Measurements from ENCODE around the gene OR1A1.
"Not testable (repeated sequence)": the region's sequence is repeated elsewhere in the genome, so short reads cannot be mapped to it uniquely, and the experiment has no call there.

Gene OR1A1, protein sequence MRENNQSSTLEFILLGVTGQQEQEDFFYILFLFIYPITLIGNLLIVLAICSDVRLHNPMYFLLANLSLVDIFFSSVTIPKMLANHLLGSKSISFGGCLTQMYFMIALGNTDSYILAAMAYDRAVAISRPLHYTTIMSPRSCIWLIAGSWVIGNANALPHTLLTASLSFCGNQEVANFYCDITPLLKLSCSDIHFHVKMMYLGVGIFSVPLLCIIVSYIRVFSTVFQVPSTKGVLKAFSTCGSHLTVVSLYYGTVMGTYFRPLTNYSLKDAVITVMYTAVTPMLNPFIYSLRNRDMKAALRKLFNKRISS

DNA sequence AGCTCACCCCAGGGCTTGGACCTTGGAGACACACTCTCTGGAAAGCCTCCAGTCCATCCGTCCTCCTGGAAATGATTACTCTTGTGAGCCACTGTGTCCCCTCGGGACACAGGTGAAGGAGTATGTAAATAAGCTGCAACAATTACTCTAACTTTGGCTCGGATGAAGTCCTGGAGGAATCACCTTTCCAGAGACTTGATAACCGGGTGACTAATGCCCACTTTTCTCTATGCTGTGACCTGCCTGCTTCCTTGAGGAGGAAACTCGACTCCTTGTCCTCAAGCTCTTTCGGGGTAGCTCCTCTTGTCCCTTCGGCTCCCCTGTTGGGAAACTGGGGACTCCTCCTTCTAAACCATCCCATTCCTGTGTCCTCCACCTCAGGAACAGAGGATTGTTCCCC, at the start of gene OR1A1:
Gene OR1A1, plus strand, starts transcription at position 301 of the 400 bp plus-strand sequence. CDS start 7,954 bp downstream, outside the sequence.
- no peak for DNase-seq

GRCh38 chr17:3167574-3167973, 39.9 kb upstream of the OR1A1 start:
- no peak for DNase-seq

- DNase-seq = no peak
Observed at GRCh38 chr17:3189961-3190360, 17.5 kb upstream of the OR1A1 start.

DNA sequence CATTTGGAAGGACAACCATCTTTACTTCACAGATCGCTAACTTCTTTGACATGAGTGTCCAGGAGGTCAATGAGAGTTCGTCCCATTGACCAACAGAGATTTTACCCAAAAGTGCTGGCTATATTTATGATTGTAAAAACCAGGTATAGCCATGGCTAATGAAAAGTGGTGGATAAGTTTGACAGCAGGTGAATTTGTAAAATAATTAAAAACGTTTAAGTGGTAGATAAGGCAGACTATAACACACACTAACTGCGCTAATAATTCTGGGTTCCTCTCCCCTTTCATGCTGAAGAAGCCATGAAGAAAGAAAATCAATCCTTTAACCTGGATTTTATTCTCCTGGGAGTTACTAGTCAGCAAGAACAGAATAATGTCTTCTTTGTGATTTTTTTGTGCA, 10.2 kb upstream of the OR1A1 start, which contains the start of gene OR1A2:
Gene OR1A2, plus strand, starts transcription at position 301 of the 400 bp plus-strand sequence. Its CDS starts 0 bp downstream, at position 301.
- DNase-seq = no peak

GRCh38 chr17:3208484-3208883, 1.0 kb downstream of the OR1A1 start:
- no peak for DNase-seq

DNA sequence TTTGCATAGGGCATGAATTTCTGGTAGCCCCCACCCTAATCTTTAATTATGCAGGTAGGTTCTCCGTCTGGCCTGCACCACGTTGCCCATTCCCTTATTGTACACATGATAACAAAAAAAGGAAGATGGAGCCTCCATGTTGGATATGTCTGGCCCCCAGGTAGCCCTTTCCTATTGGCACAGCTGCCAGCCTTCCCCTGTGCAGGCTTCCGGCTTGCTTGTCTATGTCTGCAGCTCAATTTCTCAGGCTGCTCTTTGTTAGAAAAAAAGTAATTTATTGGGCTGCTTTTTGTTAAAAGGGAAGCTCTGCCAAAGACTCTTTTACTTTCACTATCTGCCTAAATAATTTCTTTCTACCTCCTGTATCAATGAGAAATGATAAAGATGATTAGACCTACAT, 5.5 kb downstream of the OR1A1 start:
- no peak for DNase-seq

- DNase-seq = no peak
Observed at GRCh38 chr17:3213587-3213986, 6.1 kb downstream of the OR1A1 start.

DNA sequence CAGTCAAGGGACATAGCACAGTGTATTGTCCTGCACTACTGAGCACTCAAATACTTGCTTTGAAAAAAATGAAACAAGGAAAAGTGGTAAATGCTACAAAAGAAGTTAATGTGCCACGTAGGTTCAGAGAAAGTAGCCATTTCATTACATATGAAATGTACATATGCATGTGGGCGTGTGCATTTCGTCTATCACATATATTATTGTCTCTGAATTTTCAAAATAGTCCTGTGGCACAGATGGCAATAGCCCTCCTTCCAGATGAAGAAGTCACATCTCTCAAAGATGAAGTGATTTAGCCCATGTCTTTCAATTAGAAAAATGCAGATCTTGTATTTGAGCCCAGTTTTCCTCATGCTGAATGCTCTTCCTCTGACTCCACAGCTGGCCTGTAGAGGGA, 12.5 kb downstream of the OR1A1 start:
- DNase-seq = not testable (repeated sequence)

DNA sequence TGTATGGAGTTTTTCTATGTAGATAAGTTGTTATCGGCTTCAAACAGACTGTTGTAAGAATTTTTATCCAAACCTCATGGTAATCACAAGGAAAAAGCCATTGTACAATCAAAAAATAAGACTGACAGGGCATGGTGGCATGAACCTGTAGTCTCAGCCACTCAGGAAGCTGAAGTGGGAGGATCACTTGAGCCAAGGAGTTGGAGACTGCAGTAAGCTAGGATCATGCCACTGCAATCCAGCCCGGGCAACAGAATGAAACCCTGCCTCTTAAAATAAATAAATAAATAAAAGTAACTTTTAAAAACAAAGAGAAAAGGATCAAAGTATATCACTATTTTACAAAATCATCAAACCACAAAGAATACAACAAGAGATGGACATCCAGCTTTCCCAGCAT, 14.4 kb downstream of the OR1A1 start:
- DNase-seq = no peak

DNA sequence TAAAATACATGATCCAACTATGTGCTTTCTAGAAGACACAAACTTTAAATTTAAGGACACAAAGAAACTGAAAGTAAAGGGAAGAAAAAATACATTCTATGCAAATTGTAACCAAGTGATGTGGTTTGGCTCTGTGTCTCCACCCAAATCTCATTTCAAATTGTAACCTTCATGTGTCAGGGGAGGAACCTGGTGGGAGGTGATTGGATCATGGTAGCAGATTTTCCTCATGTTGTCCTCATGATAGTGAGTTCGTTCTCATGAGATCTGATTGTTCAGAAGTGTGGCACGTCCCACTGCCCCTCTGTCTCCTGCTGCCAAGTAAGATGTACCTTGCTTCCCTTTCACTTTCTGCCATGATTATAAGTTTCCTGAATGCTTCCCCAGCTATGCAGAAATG, 15.0 kb downstream of the OR1A1 start:
- DNase-seq = no peak

DNA sequence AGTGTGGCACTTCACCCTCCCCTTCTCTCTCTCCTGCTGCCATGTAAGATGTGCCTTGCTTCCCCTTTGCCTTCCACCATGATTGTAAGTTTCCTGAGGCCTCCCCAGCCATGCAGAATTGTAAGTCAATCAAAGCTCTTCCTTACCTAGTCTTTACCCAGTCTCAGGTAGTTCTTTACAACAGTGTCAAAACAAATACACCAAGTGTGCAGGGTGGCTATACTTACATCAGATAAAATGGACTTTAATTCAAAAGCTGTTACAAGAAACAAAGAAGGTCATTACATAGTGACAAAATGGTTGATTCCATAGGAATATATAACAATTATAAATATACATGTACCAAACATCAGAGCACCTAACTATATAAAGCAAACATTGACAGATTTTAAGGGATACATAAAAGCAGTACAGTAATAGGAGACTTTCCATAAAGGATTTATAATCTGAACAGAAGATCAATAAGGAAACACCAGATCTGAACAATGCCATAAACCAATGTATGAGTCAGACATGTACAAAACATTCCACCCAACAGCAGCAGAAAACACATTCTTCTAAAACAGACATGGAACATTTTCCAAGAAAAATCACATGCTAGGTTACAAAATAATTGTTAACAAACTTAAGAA, 17.4 kb downstream of the OR1A1 start:
- DNase-seq = not testable (repeated sequence)

GRCh38 chr17:3232300-3232699, 24.8 kb downstream of the OR1A1 start:
- DNase-seq = not testable (repeated sequence)

DNA sequence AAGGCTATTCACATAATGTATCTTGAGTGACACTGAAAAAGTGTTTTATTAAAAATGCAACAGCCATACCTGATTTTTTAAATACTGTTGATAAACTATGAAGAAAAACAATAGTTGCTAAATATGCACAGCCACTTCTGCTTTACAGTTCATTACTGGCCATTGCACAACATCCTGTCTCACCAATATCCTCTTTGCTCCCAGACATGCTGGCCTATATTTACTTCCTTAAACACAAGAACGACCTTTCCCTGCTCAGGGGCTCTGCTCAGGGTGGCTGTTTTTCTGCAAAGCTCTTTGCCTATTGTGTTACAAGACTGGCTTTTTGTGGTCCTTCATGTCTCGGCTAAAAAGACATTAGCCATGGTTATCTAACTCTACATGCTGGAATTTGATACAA, 31.2 kb downstream of the OR1A1 start:
- DNase-seq = peak; percentile 8

- DNase-seq = not testable (repeated sequence)
Observed at GRCh38 chr17:3241044-3241443, 33.6 kb downstream of the OR1A1 start.

- not testable (repeated sequence) for DNase-seq
Observed at GRCh38 chr17:3244841-3245240, 37.4 kb downstream of the OR1A1 start.

- DNase-seq = not testable (repeated sequence)
Observed at GRCh38 chr17:3249013-3249412, 41.5 kb downstream of the OR1A1 start.

DNA sequence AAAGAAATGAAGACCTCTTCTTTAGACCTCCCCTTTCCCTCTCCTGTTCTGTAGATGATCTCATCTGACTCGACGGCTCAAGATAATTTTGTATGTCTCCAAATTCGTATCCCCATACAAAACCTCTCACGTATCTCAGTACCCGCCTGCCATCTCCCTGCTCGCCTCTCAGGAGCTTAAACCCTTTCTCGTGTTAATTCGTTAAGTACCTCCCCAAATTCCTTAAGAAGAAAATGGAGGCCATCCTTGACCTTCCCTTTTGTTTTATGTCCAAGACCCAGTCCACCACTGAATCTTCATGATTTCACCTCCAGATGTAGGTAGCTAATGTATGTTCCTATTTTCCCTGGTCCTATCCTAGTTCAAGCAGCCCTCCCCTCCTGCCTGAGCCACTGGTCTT, 49.1 kb downstream of the OR1A1 start:
- DNase-seq = no peak

DNA sequence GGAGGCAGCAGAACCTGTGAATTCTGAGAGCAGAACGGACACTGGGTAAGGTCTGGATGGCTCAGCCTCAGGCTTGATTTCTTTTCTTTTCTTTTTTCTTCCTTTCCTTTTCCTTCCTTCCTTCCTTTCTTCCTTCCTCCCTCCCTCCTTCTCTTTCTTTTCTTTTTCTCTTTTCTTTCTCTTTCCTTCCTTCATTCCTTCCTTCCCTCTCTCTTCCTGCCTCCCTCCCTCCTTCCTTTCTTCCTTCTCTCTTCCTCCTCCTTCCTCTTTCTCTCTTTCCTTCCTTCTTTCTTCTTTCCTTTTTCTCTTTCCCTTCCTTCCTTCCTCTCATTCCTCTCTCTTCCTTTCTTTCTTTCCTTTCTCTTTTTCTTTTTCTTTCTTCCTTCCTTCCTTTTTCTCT, 52.7 kb downstream of the OR1A1 start:
- DNase-seq = no peak

DNA sequence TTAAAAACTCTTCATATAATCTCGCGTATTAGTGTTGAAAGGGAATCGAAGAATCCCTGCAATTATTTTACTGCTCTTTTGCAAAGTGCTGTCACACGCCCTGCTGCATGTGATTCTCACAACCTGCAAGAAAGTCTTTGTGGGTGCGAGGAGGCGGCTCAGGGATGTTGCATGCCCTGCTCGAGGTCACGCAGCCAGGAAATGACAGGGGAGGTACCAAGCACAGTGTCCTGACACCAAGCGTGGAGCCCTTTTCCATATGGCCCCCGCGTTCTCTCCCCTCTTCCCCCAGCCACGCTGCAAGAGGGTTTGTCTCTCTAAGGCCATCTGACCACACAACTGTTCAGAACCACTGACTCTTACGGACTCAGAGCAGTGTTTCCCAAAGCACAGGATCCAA, 53.1 kb downstream of the OR1A1 start:
- DNase-seq = no peak
